Measurements from ENCODE around the gene AFDN.

DNA sequence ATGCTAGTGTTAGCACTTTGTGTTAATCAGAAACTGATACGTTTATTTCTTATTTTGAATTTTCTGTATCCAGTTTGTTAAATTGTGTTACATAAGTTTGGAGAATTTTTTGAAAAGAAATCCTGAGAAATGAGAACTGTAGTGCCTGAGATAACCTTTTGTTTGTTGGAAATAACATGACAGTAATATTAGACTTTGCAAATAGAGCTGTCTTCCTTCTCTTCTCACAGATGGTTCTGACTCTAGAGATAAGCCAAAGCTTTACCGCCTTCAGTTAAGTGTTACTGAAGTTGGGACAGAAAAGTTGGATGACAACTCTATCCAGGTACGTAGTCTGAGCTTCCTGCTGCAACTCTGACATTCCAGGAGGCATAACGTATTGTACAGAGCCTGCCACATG lies 69.9 kb downstream of the AFDN start:
- TF ChIP-seq POLR2A (IDR thresholded peaks at IDR 0.05) (no peak), EP300 (IDR thresholded peaks at IDR 0.05) (no peak), POLR2AphosphoS5 (IDR thresholded peaks at IDR 0.05) (no peak)
- TF ChIP-seq, protein P1, sequence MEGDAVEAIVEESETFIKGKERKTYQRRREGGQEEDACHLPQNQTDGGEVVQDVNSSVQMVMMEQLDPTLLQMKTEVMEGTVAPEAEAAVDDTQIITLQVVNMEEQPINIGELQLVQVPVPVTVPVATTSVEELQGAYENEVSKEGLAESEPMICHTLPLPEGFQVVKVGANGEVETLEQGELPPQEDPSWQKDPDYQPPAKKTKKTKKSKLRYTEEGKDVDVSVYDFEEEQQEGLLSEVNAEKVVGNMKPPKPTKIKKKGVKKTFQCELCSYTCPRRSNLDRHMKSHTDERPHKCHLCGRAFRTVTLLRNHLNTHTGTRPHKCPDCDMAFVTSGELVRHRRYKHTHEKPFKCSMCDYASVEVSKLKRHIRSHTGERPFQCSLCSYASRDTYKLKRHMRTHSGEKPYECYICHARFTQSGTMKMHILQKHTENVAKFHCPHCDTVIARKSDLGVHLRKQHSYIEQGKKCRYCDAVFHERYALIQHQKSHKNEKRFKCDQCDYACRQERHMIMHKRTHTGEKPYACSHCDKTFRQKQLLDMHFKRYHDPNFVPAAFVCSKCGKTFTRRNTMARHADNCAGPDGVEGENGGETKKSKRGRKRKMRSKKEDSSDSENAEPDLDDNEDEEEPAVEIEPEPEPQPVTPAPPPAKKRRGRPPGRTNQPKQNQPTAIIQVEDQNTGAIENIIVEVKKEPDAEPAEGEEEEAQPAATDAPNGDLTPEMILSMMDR (IDR thresholded peaks at IDR 0.05) = no peak

Data from upper lobe of left lung (tissue), 4 donors.